ENCODE data around the gene INSYN2B. TPM values are rescaled to one million over a fixed set of nuclear protein-coding genes. Genes with fewer than 3 reads are reported as not detected.

The INSYN2B gene
- total and polyA plus RNA-seq, 2 of the 8 experiments (the other 6 are each of a cell fraction or from before 2014, with no cell fraction given), result not detected

- Histone ChIP-seq H2BK120ac (replicated peaks; ENCODE audit: low read depth, low read length) (no peak overlapping the region), H2BK12ac (ENCODE audit: low read depth, low read length) (no peak overlapping the region), H3K9me3 (ENCODE audit: insufficient read depth in 2 of 2, low read depth in 1 of 2, low read length in 1 of 2) (no peaks in the 10 kb centered on the region), H3K27me3 (replicated peaks in 1 of 4; ENCODE audit: control insufficient read depth in 3 of 4, extremely low read depth in 1 of 4, insufficient read depth in 3 of 4, low read length in 3 of 4) (no peaks in the 10 kb centered on the region), H3K4me3 (ENCODE audit: extremely low read depth in 1 of 4, insufficient read depth in 2 of 4, low read depth in 3 of 4, low read length in 4 of 4) (no peak overlapping the region), H3K79me2 (ENCODE audit: control insufficient read depth in 1 of 2, insufficient read depth in 2 of 2, low read length in 2 of 2) (no peaks in the 10 kb centered on the region), H2BK20ac (ENCODE audit: low read length) (no peak overlapping the region), H3K4me1 (replicated peaks in 1 of 4; ENCODE audit: control insufficient read depth in 3 of 4, insufficient read depth in 4 of 4, low read length in 3 of 4) (no peaks in the 10 kb centered on the region), H3K79me1 (ENCODE audit: low read depth, low read length) (no peaks in the 10 kb centered on the region), H3K23ac (ENCODE audit: insufficient read length) (no peak overlapping the region), H2AK5ac (ENCODE audit: low read depth, low read length) (no peak overlapping the region), H2BK5ac (ENCODE audit: low read depth, low read length) (no peak overlapping the region), H3K4me2 (ENCODE audit: insufficient read depth in 1 of 2, low read depth in 2 of 2, low read length in 2 of 2) (no peak overlapping the region), H4K91ac (replicated peaks; ENCODE audit: insufficient read length, low read length) (no peak overlapping the region), H3K56ac (replicated peaks; ENCODE audit: insufficient read length, low read depth, low read length) (no peak overlapping the region), H3K4ac (replicated peaks; ENCODE audit: insufficient read length, low read depth, low read length) (no peak overlapping the region), H4K8ac (ENCODE audit: extremely low read depth, insufficient read depth, low read length) (no peak overlapping the region), H3K23me2 (ENCODE audit: low read depth, low read length) (no peaks in the 10 kb centered on the region; the same call in 1 of the 2 replicates), H4K20me1 (replicated peaks in 1 of 2; ENCODE audit: control insufficient read depth in 1 of 2, insufficient read depth in 2 of 2, low read length in 2 of 2) (no peaks in the 10 kb centered on the region), H2BK15ac (ENCODE audit: low read length) (no peak overlapping the region), H3K14ac (ENCODE audit: insufficient read length) (no peak overlapping the region), H4K5ac (ENCODE audit: insufficient read length, low read depth, low read length) (no peak overlapping the region), H3K9ac (replicated peaks in 1 of 4; ENCODE audit: extremely low read depth in 1 of 4, low read depth in 3 of 4, low read length in 3 of 4) (no peak overlapping the region), H2AFZ (ENCODE audit: low read length) (no peak overlapping the region), H3K27ac (ENCODE audit: low read depth, low read length) (no peak overlapping the region), H3K36me3 (ENCODE audit: control insufficient read depth in 2 of 4, insufficient read depth in 4 of 4, low read length in 3 of 4) (no peaks in the 10 kb centered on the region), H3K18ac (ENCODE audit: extremely low read depth, low read length) (no peak overlapping the region)
- ChIA-PET CTCF (ENCODE audit: partially characterized antibody) (interaction anchor here (1.4 to 2.3 kb wide), 3 partner anchors 11 to 63 kb away, joined by 3 to 5 read pairs (median 3); no protein-coding TSS in a partner anchor), POLR2A (ENCODE audit: partially characterized antibody) (no interaction called here)
- DNase-seq (ENCODE audit: low read depth in 1 of 2, low spot score in 2 of 2), result no peak
- 83% methylated on average over 2 of the region's 2 CpGs; no CpG with 5 or more reads in 1 of the 2 experiments for WGBS, 2 experiments (ENCODE audit: extremely low coverage in 1 of 2, insufficient coverage in 1 of 2, insufficient read length in 1 of 2, insufficient replicate concordance in 2 of 2, low coverage in 1 of 2, low lambda C conversion rate in 2 of 2, missing lambda C conversion rate in 1 of 2)
- no peak for FAIRE-seq
- TF ChIP-seq, protein P1, sequence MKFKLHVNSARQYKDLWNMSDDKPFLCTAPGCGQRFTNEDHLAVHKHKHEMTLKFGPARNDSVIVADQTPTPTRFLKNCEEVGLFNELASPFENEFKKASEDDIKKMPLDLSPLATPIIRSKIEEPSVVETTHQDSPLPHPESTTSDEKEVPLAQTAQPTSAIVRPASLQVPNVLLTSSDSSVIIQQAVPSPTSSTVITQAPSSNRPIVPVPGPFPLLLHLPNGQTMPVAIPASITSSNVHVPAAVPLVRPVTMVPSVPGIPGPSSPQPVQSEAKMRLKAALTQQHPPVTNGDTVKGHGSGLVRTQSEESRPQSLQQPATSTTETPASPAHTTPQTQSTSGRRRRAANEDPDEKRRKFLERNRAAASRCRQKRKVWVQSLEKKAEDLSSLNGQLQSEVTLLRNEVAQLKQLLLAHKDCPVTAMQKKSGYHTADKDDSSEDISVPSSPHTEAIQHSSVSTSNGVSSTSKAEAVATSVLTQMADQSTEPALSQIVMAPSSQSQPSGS (IDR thresholded peaks at IDR 0.05; ENCODE audit: low read length), result no peak
- TF ChIP-seq KDM5A (IDR thresholded peaks at IDR 0.05; ENCODE audit: low read length) (no peak), BACH1 (IDR thresholded peaks at IDR 0.05; ENCODE audit: low read length) (no peak), BCL11A (IDR thresholded peaks at IDR 0.05; ENCODE audit: low read depth in 2 of 2, low read length in 2 of 2) (no peak)
- TF ChIP-seq, protein P2, sequence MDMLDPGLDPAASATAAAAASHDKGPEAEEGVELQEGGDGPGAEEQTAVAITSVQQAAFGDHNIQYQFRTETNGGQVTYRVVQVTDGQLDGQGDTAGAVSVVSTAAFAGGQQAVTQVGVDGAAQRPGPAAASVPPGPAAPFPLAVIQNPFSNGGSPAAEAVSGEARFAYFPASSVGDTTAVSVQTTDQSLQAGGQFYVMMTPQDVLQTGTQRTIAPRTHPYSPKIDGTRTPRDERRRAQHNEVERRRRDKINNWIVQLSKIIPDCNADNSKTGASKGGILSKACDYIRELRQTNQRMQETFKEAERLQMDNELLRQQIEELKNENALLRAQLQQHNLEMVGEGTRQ (IDR thresholded peaks at IDR 0.05; ENCODE audit: low read length), result no peak
Measured at GRCh38 chr5:169918228-169918627, 62.1 kb downstream of the INSYN2B start.
